Pancreas (tissue), 10 donors: ENCODE results near the gene WDFY4. TPM values are rescaled to one million over a fixed set of nuclear protein-coding genes. Genes with fewer than 3 reads are reported as not detected.

ENCODE experiments used
- ATAC-seq, 4 donors: fragments of 200-7000 bp; cut with Tn5 transposase; one replicate each; pipeline versions ENCODE4 v1.8.0 to v1.9.1; 2020; ENCODE audit warnings: mild to moderate bottlenecking in 4 of 4, moderate library complexity in 4 of 4
- DNase-seq, 6 donors: peaks; one replicate each; pipeline ENCODE4 v3.0.0-alpha.2; 2020
- FAIRE-seq: peaks from 2 replicates; lab custom pipeline; 2012; peaks lifted over from hg19 to GRCh38; lab: Jason Lieb, UNC
- H3K27ac ChIP-seq, 4 donors: fragments of 200-600 bp; sonication (generic); 1 replicate in 3 of 4; 2 replicates in 1 of 4; pipeline versions ENCODE4 v1.5.0 to v1.8.0; 2020
- H3K27me3 ChIP-seq, 4 donors: fragments of 200-600 bp; one replicate each; pipeline ENCODE4 v1.8.0; 2021
- H3K36me3 ChIP-seq, 3 donors: fragments of 200-600 bp; sonication (generic) in 1 of 3; one replicate each; pipeline versions ENCODE4 v1.5.0 to v1.8.0; 2020 to 2021
- H3K4me1 ChIP-seq, 3 donors: fragments of 200-600 bp; one replicate each; pipeline ENCODE4 v1.8.0; 2021
- H3K4me3 ChIP-seq, 4 donors: fragments of 200-600 bp; sonication (generic) in 2 of 4; one replicate each; pipeline versions ENCODE4 v1.5.0 to v1.8.0; 2020 to 2021
- H3K9me3 ChIP-seq, 4 donors: fragments of 200-600 bp; one replicate each; pipeline ENCODE4 v1.8.0; 2021
- CTCF ChIP-seq, 4 donors: fragments of 200-600 bp; sonication (generic) in 3 of 4; IDR thresholded peaks; one replicate each; pipeline versions ENCODE4 v1.5.0 to v1.8.0; 2021; ENCODE audit warnings: antibody characterized with exemption in 4 of 4
- WGBS, 2 donors: extraction: QIAGEN DNeasy Blood & Tissue Kit; methylation state at CpG; one replicate each; pipeline ENCODE4 v1.1.7; 2013; 5-methylcytosine and 5-hydroxymethylcytosine counted together
- intact Hi-C, 3 donors: fragments of 100-400 bp; cut with DNase I; formaldehyde crosslinking; loops; one replicate each; pipeline versions ENCODE4 v1.11.1 to v1.14.2; 2022
- polyA plus RNA-seq, 2 donors: library from polyadenylated mRNA; stranded (reverse); fragments of 200-250 nt; gene quantifications; one replicate each; pipeline ENCODE4 v1.2.3, GENCODE V29; 2013
- total RNA-seq, 6 donors: library from RNA; stranded (reverse); fragmentation: NEBNext Ultra II Directional in 4 of 6; extraction: Animal tissue kit (Norgen Biotek cat#: 25700) in 4 of 6; gene quantifications; one replicate each; pipeline versions ENCODE4 v1.2.1 to v1.2.4, GENCODE V29; 2021 to 2023
- donor health status: healthy with polysubstance abuse.
- donor health status: DM: no; HTN: no; CAD: no; lungs with moderate emphysema.
- donor health status: DM: no; HTN: no; CAD: no.
- donor health status: control.
- donor health status: control.
- donor health status: Bipolar disorder and iron deficiency.
- donor health status: DM: yes; HTN: yes; CAD: no.
- donor health status: DM: no; HTN: no; CAD: no.
- donor health status: DM: no; HTN: no; CAD: no.
- donor health status: DM: yes; HTN: yes; CAD: no.

Gene WDFY4
- total and polyA plus RNA-seq, 8 donors = 0.14 to 8.4 (median 0.72) TPM

- DNase-seq (no peak), ATAC-seq (no peak), FAIRE-seq (no peak)
- intact Hi-C loops = no loop called here
- no peak for TF ChIP-seq CTCF (IDR thresholded peaks at IDR 0.05)
- no peaks in the 10 kb centered on the region for H3K27me3 ChIP-seq
- no peaks in the 10 kb centered on the region for H3K36me3 ChIP-seq
- no peaks in the 10 kb centered on the region for H3K9me3 ChIP-seq
- H3K4me1 ChIP-seq = no peaks in the 10 kb centered on the region
- H3K27ac ChIP-seq = no peak overlapping the region
- no peak overlapping the region for H3K4me3 ChIP-seq
- WGBS, 2 donors = 84% methylated on average over 1 of the region's 1 CpG
Observed at GRCh38 chr10:48958598-48959190, 274.0 kb downstream of the WDFY4 start.

- no peak for ATAC-seq
- Histone ChIP-seq H3K4me3 (no peak overlapping the region), H3K4me1 (no peaks in the 10 kb centered on the region), H3K27ac (no peak overlapping the region), H3K9me3 (no peaks in the 10 kb centered on the region), H3K36me3 (no peaks in the 10 kb centered on the region), H3K27me3 (no peaks in the 10 kb centered on the region)
- no peak for TF ChIP-seq CTCF (IDR thresholded peaks at IDR 0.05)
- WGBS, 2 donors = 72 to 84% methylated on average over 1 of the region's 1 CpG
- no peak for FAIRE-seq
- intact Hi-C loops = no loop called here
- DNase-seq = no peak
Observed at GRCh38 chr10:48964038-48964437, 279.4 kb downstream of the WDFY4 start.

- ATAC-seq (no peak), FAIRE-seq (no peak), DNase-seq (no peak)
- Histone ChIP-seq H3K9me3 (no peaks in the 10 kb centered on the region), H3K27ac (no peak overlapping the region), H3K4me1 (no peaks in the 10 kb centered on the region), H3K36me3 (no peaks in the 10 kb centered on the region), H3K27me3 (no peaks in the 10 kb centered on the region), H3K4me3 (no peak overlapping the region)
- no peak for TF ChIP-seq CTCF (IDR thresholded peaks at IDR 0.05)
- intact Hi-C loops = no loop called here
- 78 to 79% methylated on average over 4 of the region's 4 CpGs for WGBS, 2 donors
Observed at GRCh38 chr10:48965460-48965859, 280.8 kb downstream of the WDFY4 start.

DNA sequence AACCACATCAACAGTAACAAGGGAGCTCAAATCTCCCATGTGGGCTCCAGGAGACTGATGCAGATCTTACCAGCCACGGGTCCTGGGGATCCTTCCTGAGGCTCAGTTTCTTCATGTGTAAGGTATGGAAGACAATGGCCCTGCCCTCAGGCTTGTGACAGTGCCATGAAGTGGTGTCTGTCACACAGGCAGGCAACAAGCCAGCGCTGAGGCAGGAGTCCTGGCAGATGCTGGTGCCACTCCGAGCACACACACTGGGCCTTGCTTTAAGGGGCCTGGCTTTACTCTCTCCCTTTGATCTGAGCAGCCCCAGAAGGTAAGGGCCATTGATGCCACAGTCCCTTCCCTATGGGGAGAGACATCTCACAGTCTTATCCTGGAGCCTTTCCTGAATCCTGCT lies 283.4 kb downstream of the WDFY4 start:
- Histone ChIP-seq H3K27ac (no peak overlapping the region), H3K9me3 (no peaks in the 10 kb centered on the region), H3K4me1 (no peaks in the 10 kb centered on the region), H3K36me3 (no peaks in the 10 kb centered on the region), H3K27me3 (no peaks in the 10 kb centered on the region), H3K4me3 (no peak overlapping the region)
- no peak for TF ChIP-seq CTCF (IDR thresholded peaks at IDR 0.05)
- DNase-seq (no peak), FAIRE-seq (no peak), ATAC-seq (no peak)
- intact Hi-C loops = no loop called here
- 64 to 80% methylated on average over 3 of the region's 3 CpGs for WGBS, 2 donors

GRCh38 chr10:48970046-48970445 lies 285.4 kb downstream of the WDFY4 start:
- intact Hi-C loops = loop anchor here in 1 of 3 donors (10.0 kb wide), 1 partner anchor 545 kb away; no protein-coding TSS in a partner anchor

More at GRCh38 chr10:48970046-48970445, 285.4 kb downstream of the WDFY4 start:
- no peak for TF ChIP-seq CTCF (IDR thresholded peaks at IDR 0.05)
- ATAC-seq (no peak), DNase-seq (no peak), FAIRE-seq (no peak)
- Histone ChIP-seq H3K9me3 (no peaks in the 10 kb centered on the region), H3K4me1 (no peaks in the 10 kb centered on the region), H3K27me3 (no peaks in the 10 kb centered on the region), H3K4me3 (no peak overlapping the region), H3K27ac (no peak overlapping the region), H3K36me3 (no peaks in the 10 kb centered on the region)
- 72 to 74% methylated on average over 14 of the region's 14 CpGs for WGBS, 2 donors
